ENCODE results near the gene TSPAN9.

GRCh38 chr12:3317481-3317815, 240.3 kb downstream of the TSPAN9 start:
- TF ChIP-seq POLR2AphosphoS5 (IDR thresholded peaks at IDR 0.05; ENCODE audit: low read depth, low read length) = no peak
- TF ChIP-seq REST (IDR thresholded peaks at IDR 0.05; ENCODE audit: insufficient read depth in 1 of 2, low read depth in 2 of 2, low read length in 2 of 2) = no peak
